H9 (cell line): ENCODE results near the gene CCDC7. TPM values are rescaled to one million over a fixed set of nuclear protein-coding genes. Genes with fewer than 3 reads are reported as not detected.

Experiments
- DNase-seq: peaks from one replicate; pipeline ENCODE4 v3.0.0-alpha.2; 2017
- H2AFZ ChIP-seq: one replicate; pipeline ENCODE4 v1.6.1; 2013; ENCODE audit warnings: mild to moderate bottlenecking, low read length, control low read depth, moderate library complexity
- H2AK5ac ChIP-seq: 2 replicates; pipeline ENCODE4 v1.6.1; 2013; ENCODE audit warnings: low read length, control low read depth, mixed read lengths; ENCODE audit not compliant: insufficient read length
- H2BK120ac ChIP-seq: one replicate; pipeline ENCODE4 v1.6.1; 2013; ENCODE audit warnings: low read depth, mild to moderate bottlenecking, low read length, control low read depth, inconsistent platforms; ENCODE audit not compliant: poor library complexity, severe bottlenecking
- H2BK12ac ChIP-seq: 2 replicates; pipeline ENCODE4 v1.6.1; 2013; ENCODE audit warnings: low read length, control low read depth, mixed read lengths, low read depth; ENCODE audit not compliant: insufficient read length
- H2BK15ac ChIP-seq: 2 replicates; pipeline ENCODE4 v1.6.1; 2013; ENCODE audit warnings: low read depth, low read length, control low read depth
- H2BK20ac ChIP-seq: one replicate; pipeline ENCODE4 v1.6.1; 2013; ENCODE audit warnings: low read depth, mild to moderate bottlenecking, low read length, control low read depth, inconsistent platforms; ENCODE audit not compliant: poor library complexity, severe bottlenecking
- H2BK5ac ChIP-seq: 2 replicates; pipeline ENCODE4 v1.6.1; 2013; ENCODE audit warnings: low read length, control low read depth, mixed read lengths; ENCODE audit not compliant: insufficient read length
- H3K14ac ChIP-seq: 2 replicates; pipeline ENCODE4 v1.6.1; 2013; ENCODE audit warnings: low read length, control low read depth; ENCODE audit not compliant: insufficient read depth
- H3K18ac ChIP-seq: 2 replicates; pipeline ENCODE4 v1.6.1; 2013; ENCODE audit warnings: low read depth, mild to moderate bottlenecking, mixed read lengths, low read length, control low read depth; ENCODE audit not compliant: insufficient read length
- H3K23ac ChIP-seq: 2 replicates; pipeline ENCODE4 v1.6.1; 2013; ENCODE audit warnings: low read length, control low read depth, mixed read lengths, low read depth; ENCODE audit not compliant: insufficient read length
- H3K23me2 ChIP-seq: 2 replicates; pipeline ENCODE4 v1.6.1; 2013; ENCODE audit warnings: low read depth, mild to moderate bottlenecking, mixed read lengths, low read length, control low read depth; ENCODE audit not compliant: insufficient read length, poor library complexity, severe bottlenecking
- H3K27ac ChIP-seq: 2 replicates; pipeline ENCODE4 v1.5.1; 2013; ENCODE audit warnings: low read length, control low read depth, mixed read lengths, low read depth; ENCODE audit not compliant: insufficient read length
- H3K27me3 ChIP-seq: 2 replicates; pipeline ENCODE4 v1.6.1; 2013; ENCODE audit warnings: low read length, control low read depth, inconsistent platforms; ENCODE audit not compliant: insufficient read depth
- H3K4ac ChIP-seq: 2 replicates; pipeline ENCODE4 v1.6.1; 2013; ENCODE audit warnings: low read depth, mild to moderate bottlenecking, control low read depth, inconsistent platforms, low read length, moderate library complexity
- H3K4me1 ChIP-seq: 2 replicates; pipeline ENCODE4 v1.6.1; 2013; ENCODE audit warnings: low read length, control low read depth, inconsistent platforms; ENCODE audit not compliant: insufficient read depth
- H3K4me2 ChIP-seq: 2 replicates; pipeline ENCODE4 v1.6.1; 2013; ENCODE audit warnings: low read length, control low read depth, mixed read lengths; ENCODE audit not compliant: insufficient read length, insufficient read depth
- H3K56ac ChIP-seq: 2 replicates; pipeline ENCODE4 v1.6.1; 2013; ENCODE audit warnings: low read depth, mild to moderate bottlenecking, mixed read lengths, low read length, control low read depth; ENCODE audit not compliant: insufficient read length
- H3K79me1 ChIP-seq: 2 replicates; pipeline ENCODE4 v1.6.1; 2013; ENCODE audit warnings: low read depth, mild to moderate bottlenecking, moderate library complexity, low read length, control low read depth, inconsistent platforms; ENCODE audit not compliant: insufficient read depth, poor library complexity, severe bottlenecking
- H3K79me2 ChIP-seq: 2 replicates; pipeline ENCODE4 v1.6.1; 2013; ENCODE audit warnings: low read length, control low read depth, inconsistent platforms; ENCODE audit not compliant: insufficient read depth
- H3K9ac ChIP-seq: 2 replicates; pipeline ENCODE4 v1.6.1; 2013; ENCODE audit warnings: low read length, control low read depth, mixed read lengths; ENCODE audit not compliant: insufficient read length; ENCODE audit errors: extremely low read depth
- H3K9me3 ChIP-seq: one replicate; pipeline ENCODE4 v1.6.1; 2013; ENCODE audit warnings: low read depth, low read length, inconsistent platforms; ENCODE audit not compliant: control insufficient read depth
- H3T11ph ChIP-seq: one replicate; pipeline ENCODE4 v1.6.1; 2013; ENCODE audit warnings: mild to moderate bottlenecking, low read length, control low read depth, inconsistent platforms
- H4K20me1 ChIP-seq: one replicate; pipeline ENCODE4 v1.6.1; 2013; ENCODE audit not compliant: control insufficient read depth, insufficient read length, insufficient read depth
- H4K5ac ChIP-seq: 2 replicates; pipeline ENCODE4 v1.6.1; 2013; ENCODE audit warnings: low read depth, mild to moderate bottlenecking, mixed read lengths, low read length, control low read depth; ENCODE audit not compliant: insufficient read length
- H4K8ac ChIP-seq: replicated peaks from 2 replicates; pipeline ENCODE4 v1.6.1; 2013; ENCODE audit warnings: low read length, control low read depth, mixed read lengths, low read depth; ENCODE audit not compliant: insufficient read length
- H4K91ac ChIP-seq: 2 replicates; pipeline ENCODE4 v1.6.1; 2013; ENCODE audit warnings: low read depth, mild to moderate bottlenecking, moderate library complexity, mixed read lengths, low read length, control low read depth; ENCODE audit not compliant: insufficient read length
- H3K27ac Mint-ChIP-seq, 3 experiments: 2 replicates in 2 of 3; 3 replicates in 1 of 3; pipeline ENCODE4 v1.8.0; 2020 to 2021; ENCODE audit warnings: mixed read lengths in 3 of 3, mild to moderate bottlenecking in 1 of 3, moderate library complexity in 1 of 3
- H3K27me3 Mint-ChIP-seq: 2 replicates; pipeline ENCODE4 v1.8.0; 2021; ENCODE audit warnings: low read depth, mild to moderate bottlenecking, moderate library complexity, mixed read lengths
- H3K36me3 Mint-ChIP-seq, 3 experiments: 2 replicates in 2 of 3; 3 replicates in 1 of 3; pipeline ENCODE4 v1.8.0; 2020 to 2021; ENCODE audit warnings: low read depth in 3 of 3, mixed read lengths in 3 of 3; ENCODE audit not compliant: insufficient read depth in 1 of 3
- H3K4me1 Mint-ChIP-seq, 2 experiments: 2 replicates each; pipeline ENCODE4 v1.8.0; 2020; ENCODE audit warnings: mixed read lengths in 2 of 2
- H3K4me3 Mint-ChIP-seq, 2 experiments: 2 replicates in 1 of 2; 3 replicates in 1 of 2; pipeline ENCODE4 v1.8.0; 2020 to 2021; ENCODE audit warnings: mild to moderate bottlenecking in 2 of 2, mixed read lengths in 2 of 2, moderate library complexity in 1 of 2
- H3K9me3 Mint-ChIP-seq, 2 experiments: 2 replicates in 1 of 2; 3 replicates in 1 of 2; pipeline ENCODE4 v1.8.0; 2020; ENCODE audit warnings: mild to moderate bottlenecking in 2 of 2, mixed read lengths in 2 of 2, moderate library complexity in 1 of 2
- CTCF ChIP-seq: fragments of 200-600 bp; sonication (generic); conservative IDR thresholded peaks from 3 replicates; pipeline ENCODE4 v1.8.0; 2021; ENCODE audit warnings: antibody characterized with exemption, mild to moderate bottlenecking
- total RNA-seq: library from RNA; stranded (reverse); gene quantifications from 2 replicates; pipeline ENCODE4 v1.2.1, GENCODE V29; 2021

CCDC7 gene
- total RNA-seq, 1 experiment from 2014 or later = 1.6 TPM

GRCh38 chr10:32771217-32771616 is 325.3 kb downstream of the CCDC7 start:
- DNase-seq = no peak
- no peak for TF ChIP-seq CTCF
- no peak overlapping the region for H2BK20ac ChIP-seq
- Mint-ChIP-seq H3K4me3 (no peak overlapping the region), H3K27ac (no peak overlapping the region), H3K27me3 (no peaks in the 10 kb centered on the region), H3K4me1 (no peaks in the 10 kb centered on the region), H3K9me3 (peaks cover 19 to 30% of the 10 kb centered on the region in 2 experiments), H3K36me3 (peaks cover 4 to 11% (median 6%) of the 10 kb centered on the region in 3 experiments; a peak in 5 of 7 replicates)
- H3K23me2 ChIP-seq = no peaks in the 10 kb centered on the region
- no peak overlapping the region for H2BK120ac ChIP-seq
- H3K27me3 ChIP-seq = no peaks in the 10 kb centered on the region
- no peak overlapping the region for H3K23ac ChIP-seq
- no peak overlapping the region for H4K8ac ChIP-seq
- H3K79me1 ChIP-seq = no peaks in the 10 kb centered on the region
- no peaks in the 10 kb centered on the region for H3K9me3 ChIP-seq
- no peaks in the 10 kb centered on the region for H3K4me1 ChIP-seq
- no peak overlapping the region for H2BK5ac ChIP-seq
- H4K5ac ChIP-seq = no peak overlapping the region
- H4K20me1 ChIP-seq = no peaks in the 10 kb centered on the region
- no peaks in the 10 kb centered on the region for H3K79me2 ChIP-seq
- H2BK12ac ChIP-seq = no peak overlapping the region
- no peak overlapping the region for H2BK15ac ChIP-seq
- no peak overlapping the region for H2AFZ ChIP-seq
- no peak overlapping the region for H3K9ac ChIP-seq
- H3K56ac ChIP-seq = no peak overlapping the region
- H3K4ac ChIP-seq = no peak overlapping the region
- no peak overlapping the region for H3K27ac ChIP-seq
- H3K4me2 ChIP-seq = no peak overlapping the region
- H3K14ac ChIP-seq = no peak overlapping the region
- H3T11ph ChIP-seq = no peak overlapping the region
- H3K18ac ChIP-seq = no peak overlapping the region
- H2AK5ac ChIP-seq = no peak overlapping the region
- no peak overlapping the region for H4K91ac ChIP-seq
